ENCODE measurements around the gene BPIFB3.

The BPIFB3 gene

GRCh38 chr20:33026779-33027759, 26.6 kb upstream of the BPIFB3 start:
- no peak for TF ChIP-seq ZFX (IDR thresholded peaks at IDR 0.05)
- TF ChIP-seq, protein P1, sequence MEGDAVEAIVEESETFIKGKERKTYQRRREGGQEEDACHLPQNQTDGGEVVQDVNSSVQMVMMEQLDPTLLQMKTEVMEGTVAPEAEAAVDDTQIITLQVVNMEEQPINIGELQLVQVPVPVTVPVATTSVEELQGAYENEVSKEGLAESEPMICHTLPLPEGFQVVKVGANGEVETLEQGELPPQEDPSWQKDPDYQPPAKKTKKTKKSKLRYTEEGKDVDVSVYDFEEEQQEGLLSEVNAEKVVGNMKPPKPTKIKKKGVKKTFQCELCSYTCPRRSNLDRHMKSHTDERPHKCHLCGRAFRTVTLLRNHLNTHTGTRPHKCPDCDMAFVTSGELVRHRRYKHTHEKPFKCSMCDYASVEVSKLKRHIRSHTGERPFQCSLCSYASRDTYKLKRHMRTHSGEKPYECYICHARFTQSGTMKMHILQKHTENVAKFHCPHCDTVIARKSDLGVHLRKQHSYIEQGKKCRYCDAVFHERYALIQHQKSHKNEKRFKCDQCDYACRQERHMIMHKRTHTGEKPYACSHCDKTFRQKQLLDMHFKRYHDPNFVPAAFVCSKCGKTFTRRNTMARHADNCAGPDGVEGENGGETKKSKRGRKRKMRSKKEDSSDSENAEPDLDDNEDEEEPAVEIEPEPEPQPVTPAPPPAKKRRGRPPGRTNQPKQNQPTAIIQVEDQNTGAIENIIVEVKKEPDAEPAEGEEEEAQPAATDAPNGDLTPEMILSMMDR (conservative IDR thresholded peaks at IDR 0.05) = no peak
- H3K27ac ChIP-seq = no peak overlapping the region

DNA sequence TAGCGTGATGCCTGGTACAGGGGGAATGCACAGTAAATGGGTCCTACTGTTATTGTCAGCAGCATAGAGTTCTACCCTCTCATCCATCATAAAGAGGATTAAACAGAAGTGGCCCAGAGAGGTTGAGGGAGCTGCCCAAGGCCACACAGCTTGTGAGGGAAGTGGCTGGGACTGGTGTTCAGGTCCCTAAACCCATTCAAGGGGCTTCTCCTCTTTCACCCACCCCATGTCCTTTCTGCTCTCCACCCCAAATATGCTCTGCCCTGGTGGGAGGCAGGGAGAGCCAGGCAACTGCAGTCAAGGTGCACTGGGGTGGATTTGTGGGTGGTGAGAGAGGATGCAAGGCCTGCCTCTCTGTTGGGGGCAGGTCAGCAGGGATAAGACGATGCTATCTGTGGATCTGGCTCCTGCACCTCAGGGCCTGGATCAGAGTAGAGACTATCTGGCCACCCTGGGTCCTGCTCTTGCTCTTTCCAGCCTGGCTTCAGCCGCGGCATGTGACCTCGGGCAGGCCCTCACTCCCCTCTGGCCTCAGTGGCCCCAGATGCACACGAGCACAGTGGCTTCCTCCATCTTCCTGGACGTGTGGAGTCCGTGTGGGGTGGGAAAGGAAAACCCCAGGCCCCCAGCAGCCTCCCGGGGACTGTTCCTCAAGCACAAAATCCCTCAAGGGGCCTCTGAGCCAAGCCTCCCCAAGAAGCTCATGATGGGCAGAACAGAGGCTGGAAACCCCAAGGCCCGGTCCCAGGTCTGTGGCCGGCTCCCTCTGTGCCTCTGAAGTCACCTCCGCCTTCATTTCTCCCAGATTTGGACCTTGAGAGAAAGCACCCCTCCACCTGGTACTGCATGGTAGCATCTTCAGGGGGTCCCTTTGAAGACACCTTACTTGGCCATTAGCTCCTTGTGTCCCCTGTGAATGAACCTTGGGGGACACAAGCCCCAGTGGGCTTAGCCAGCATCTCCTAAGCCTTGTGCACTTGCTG, 25.6 kb upstream of the BPIFB3 start:
- no peak overlapping the region for H3K27ac ChIP-seq
- TF ChIP-seq ZFX (IDR thresholded peaks at IDR 0.05) = no peak
- TF ChIP-seq, protein P1 (conservative IDR thresholded peaks at IDR 0.05) = no peak

GRCh38 chr20:33028875-33029274, 24.8 kb upstream of the BPIFB3 start:
- H3K27ac ChIP-seq = no peak overlapping the region
- TF ChIP-seq, protein P1 (conservative IDR thresholded peaks at IDR 0.05) = no peak

- no peak overlapping the region for H3K27ac ChIP-seq
- TF ChIP-seq, protein P1 (conservative IDR thresholded peaks at IDR 0.05) = no peak
- no peak for TF ChIP-seq ZFX (IDR thresholded peaks at IDR 0.05)
Measured at GRCh38 chr20:33030076-33030475, 23.6 kb upstream of the BPIFB3 start.

DNA sequence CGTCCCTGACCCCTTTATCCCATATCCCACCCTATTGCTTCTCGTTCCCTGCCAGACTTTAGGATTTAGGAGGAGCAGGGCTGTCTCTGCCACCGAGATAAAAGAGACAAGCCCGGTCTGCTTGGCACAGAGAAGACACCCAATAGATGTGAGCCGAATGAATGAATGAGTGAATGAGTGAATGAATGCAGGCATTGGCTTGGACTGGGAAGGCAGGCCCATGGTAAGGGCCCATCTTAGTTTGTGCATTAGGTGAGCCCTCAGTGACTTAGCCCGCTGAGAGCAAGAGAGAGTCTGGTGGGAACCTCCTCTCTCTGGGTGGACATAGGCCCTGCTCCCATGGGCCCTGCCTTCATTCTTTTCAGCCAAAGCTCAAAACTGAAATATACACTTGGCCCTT, 23.1 kb upstream of the BPIFB3 start:
- H3K27ac ChIP-seq = no peak overlapping the region
- no peak for TF ChIP-seq ZFX (IDR thresholded peaks at IDR 0.05)
- TF ChIP-seq, protein P1 (conservative IDR thresholded peaks at IDR 0.05) = no peak

DNA sequence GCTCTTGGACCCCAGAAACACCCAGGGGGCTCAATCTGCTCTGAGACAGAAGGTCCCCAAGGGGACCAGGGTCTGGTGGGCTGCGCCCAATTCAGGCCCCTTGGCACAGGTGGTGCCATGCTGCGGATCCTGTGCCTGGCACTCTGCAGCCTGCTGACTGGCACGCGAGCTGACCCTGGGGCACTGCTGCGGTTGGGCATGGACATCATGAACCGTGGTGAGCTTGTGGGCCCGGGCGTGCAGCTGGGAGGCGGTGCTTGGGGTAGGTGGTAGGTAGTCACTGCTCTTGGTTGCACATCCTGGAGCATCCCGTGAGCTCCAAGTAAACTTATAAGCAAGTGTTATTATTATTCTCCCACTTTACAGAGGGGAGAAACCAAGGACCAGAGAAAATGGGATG, 22.2 kb upstream of the BPIFB3 start, which contains the start of gene BPIFB6:
BPIFB6 (plus strand) TSS at position 118 of the 400 bp plus-strand sequence; CDS start at position 118, 0 bp downstream.
- TF ChIP-seq, protein P1 (conservative IDR thresholded peaks at IDR 0.05) = no peak
- TF ChIP-seq ZFX (IDR thresholded peaks at IDR 0.05) = no peak
- no peak within 1 kb of the TSS for H3K27ac ChIP-seq
